HEK293 (cell line): Measurements from ENCODE around the gene TRAF2.

Experiments used
- CTCF ChIA-PET: fragments of 350-600 bp; formaldehyde crosslinking; extraction: SDS; loops from one replicate; lab custom pipeline; 2021; ENCODE audit warnings: antibody characterized with exemption; lab: Yijun Ruan, JAX
- POLR2A ChIA-PET: fragments of 300-600 bp; formaldehyde crosslinking; extraction: SDS; loops from one replicate; lab custom pipeline; 2020; ENCODE audit warnings: antibody characterized with exemption, inconsistent platforms; lab: Yijun Ruan, JAX
- H3K27ac ChIP-seq: fragments of 200-500 bp; sonication (Bioruptor generic); 2 replicates; pipeline ENCODE4 v1.5.1; 2014; ENCODE audit warnings: low read depth, low read length, control low read depth, inconsistent platforms; ENCODE audit errors: extremely low read depth
- H3K36me3 ChIP-seq, 2 experiments: fragments of 200-500 bp in 1 of 2; sonication (Bioruptor generic) in 1 of 2; 1 replicate in 1 of 2; 2 replicates in 1 of 2; pipeline ENCODE4 v1.5.1; 2014 to 2017; ENCODE audit warnings: inconsistent platforms in 2 of 2, low read length in 2 of 2; ENCODE audit not compliant: control insufficient read depth in 2 of 2, insufficient read depth in 1 of 2
- H3K4me1 ChIP-seq: fragments of 200-500 bp; sonication (Bioruptor generic); 2 replicates; pipeline ENCODE4 v1.5.1; 2014; ENCODE audit warnings: mild to moderate bottlenecking, low read length, inconsistent platforms; ENCODE audit not compliant: control insufficient read depth, insufficient read depth
- H3K4me3 ChIP-seq: 2 replicates; pipeline ENCODE4 v1.5.1; 2011; ENCODE audit warnings: low read depth, mild to moderate bottlenecking, control low read depth, low read length, moderate library complexity
- H3K9me3 ChIP-seq: fragments of 200-500 bp; sonication (Bioruptor generic); 2 replicates; pipeline ENCODE4 v1.5.1; 2014; ENCODE audit warnings: low read depth, low read length, inconsistent platforms; ENCODE audit not compliant: control insufficient read depth, insufficient read depth
- BCL6B ChIP-seq: fragments of 450-650 bp; formaldehyde crosslinking; IDR thresholded peaks from 2 replicates; pipeline ENCODE4 v1.5.1; 2017; ENCODE audit warnings: missing biosample characterization, missing genetic modification characterization
- GLIS1 ChIP-seq: fragments of 450-650 bp; formaldehyde crosslinking; IDR thresholded peaks from 2 replicates; pipeline ENCODE4 v1.5.1; 2016; ENCODE audit warnings: missing biosample characterization, missing genetic modification characterization
- GLIS2 ChIP-seq: fragments of 450-650 bp; formaldehyde crosslinking; IDR thresholded peaks from 2 replicates; pipeline ENCODE4 v1.5.1; 2016; ENCODE audit warnings: missing biosample characterization, missing genetic modification characterization
- HIC1 ChIP-seq: fragments of 450-650 bp; formaldehyde crosslinking; IDR thresholded peaks from 2 replicates; pipeline ENCODE4 v1.5.1; 2016; ENCODE audit warnings: missing biosample characterization, missing genetic modification characterization
- KLF9 ChIP-seq: fragments of 450-650 bp; formaldehyde crosslinking; IDR thresholded peaks from 2 replicates; pipeline ENCODE4 v1.5.1; 2016; ENCODE audit warnings: missing biosample characterization, missing genetic modification characterization, low read depth
- ZBTB10 ChIP-seq: fragments of 450-650 bp; formaldehyde crosslinking; IDR thresholded peaks from 2 replicates; pipeline ENCODE4 v1.5.1; 2016; ENCODE audit warnings: missing biosample characterization, missing genetic modification characterization
- ZBTB7A ChIP-seq: fragments of 450-650 bp; formaldehyde crosslinking; IDR thresholded peaks from 2 replicates; pipeline ENCODE4 v1.5.1; 2016; ENCODE audit warnings: low read depth, missing biosample characterization, missing genetic modification characterization
- ZNF10 ChIP-seq: fragments of 450-650 bp; formaldehyde crosslinking; IDR thresholded peaks from 2 replicates; pipeline ENCODE4 v1.5.1; 2017; ENCODE audit warnings: missing biosample characterization, missing genetic modification characterization
- ZNF146 ChIP-seq: fragments of 450-650 bp; formaldehyde crosslinking; IDR thresholded peaks from 2 replicates; pipeline ENCODE4 v1.5.1; 2016; ENCODE audit warnings: missing biosample characterization, missing genetic modification characterization
- ZNF148 ChIP-seq: fragments of 450-650 bp; formaldehyde crosslinking; IDR thresholded peaks from 2 replicates; pipeline ENCODE4 v1.5.0; 2017; ENCODE audit warnings: missing biosample characterization, missing genetic modification characterization, borderline replicate concordance
- ZNF16 ChIP-seq: fragments of 450-650 bp; formaldehyde crosslinking; IDR thresholded peaks from 2 replicates; pipeline ENCODE4 v1.5.1; 2016; ENCODE audit warnings: low read depth, missing biosample characterization, missing genetic modification characterization
- ZNF175 ChIP-seq: fragments of 450-650 bp; formaldehyde crosslinking; IDR thresholded peaks from 2 replicates; pipeline ENCODE4 v1.5.1; 2016; ENCODE audit warnings: missing biosample characterization, missing genetic modification characterization
- ZNF23 ChIP-seq: fragments of 450-650 bp; formaldehyde crosslinking; IDR thresholded peaks from 2 replicates; pipeline ENCODE4 v1.5.1; 2016; ENCODE audit warnings: missing biosample characterization, missing genetic modification characterization, borderline replicate concordance
- ZNF266 ChIP-seq: fragments of 450-650 bp; formaldehyde crosslinking; IDR thresholded peaks from 2 replicates; pipeline ENCODE4 v1.5.1; 2016; ENCODE audit warnings: missing biosample characterization, missing genetic modification characterization, low read depth
- ZNF362 ChIP-seq: fragments of 450-650 bp; formaldehyde crosslinking; IDR thresholded peaks from 2 replicates; pipeline ENCODE4 v1.5.1; 2016; ENCODE audit warnings: missing biosample characterization, missing genetic modification characterization
- ZNF473 ChIP-seq: fragments of 450-650 bp; formaldehyde crosslinking; IDR thresholded peaks from 2 replicates; pipeline ENCODE4 v1.5.1; 2017; ENCODE audit warnings: missing biosample characterization, missing genetic modification characterization
- ZNF624 ChIP-seq: fragments of 450-650 bp; formaldehyde crosslinking; IDR thresholded peaks from 2 replicates; pipeline ENCODE4 v1.5.1; 2017; ENCODE audit warnings: missing biosample characterization, missing genetic modification characterization

The TRAF2 gene

GRCh38 chr9:136944519-136945332 lies 58.4 kb downstream of the TRAF2 start, which contains the start of the genes C8G and FBXW5 (continued):
- TF ChIP-seq ZNF362 = no peak

- H3K27ac ChIP-seq = no peak overlapping the region
- TF ChIP-seq ZNF10 (tag by site-specific recombination) = peak; percentile 64; the same call in 1 of the 2 replicates
- no peak for TF ChIP-seq ZNF175 (tag by site-specific recombination)
- no peak for TF ChIP-seq ZNF16 (tag by site-specific recombination)
- TF ChIP-seq GLIS1 (tag by site-specific recombination) = peak; percentile 68
- 0 out of 2 replicates have a peak, but pooled peaks have one; percentile 3 for TF ChIP-seq HIC1
- TF ChIP-seq GLIS2 (tag by site-specific recombination) = peak; percentile 66
- TF ChIP-seq ZNF146 (tag by site-specific recombination) = no peak
- H3K36me3 ChIP-seq = peaks cover 0 to 28% of the 10 kb centered on the region in 2 experiments; a peak in 1 of 3 replicates
- H3K4me1 ChIP-seq = no peaks in the 10 kb centered on the region; the same call in 1 of the 2 replicates
- no peak overlapping the region for H3K4me3 ChIP-seq
- ChIA-PET CTCF (interaction anchor here (0.6 to 5.7 kb wide), 13 partner anchors 9 to 281 kb away, joined by 3 to 119 read pairs (median 4); partner anchors contain the start of genes PAXX, RNF224 and TRAF2), POLR2A (interaction anchor here (1.6 kb wide), 1 partner anchor 89 kb away, joined by 3 read pairs; no protein-coding TSS in a partner anchor)
- no peaks in the 10 kb centered on the region for H3K9me3 ChIP-seq
These were observed 59.3 kb downstream of the TRAF2 start for GRCh38 chr9:136945333-136946227.

GRCh38 chr9:136946228-136947027 lies 60.1 kb downstream of the TRAF2 start:
- no peak overlapping the region for H3K4me3 ChIP-seq
- H3K36me3 ChIP-seq = peaks cover 0 to 20% of the 10 kb centered on the region in 2 experiments; a peak in 1 of 3 replicates
- no peak overlapping the region for H3K27ac ChIP-seq
- ChIA-PET POLR2A (interaction anchor here (0.6 to 4.9 kb wide), 4 partner anchors 30 to 88 kb away, joined by 3 to 24 read pairs (median 6); partner anchors contain the start of genes PAXX and PTGDS), CTCF (interaction anchor here (1.0 to 5.7 kb wide), 11 partner anchors 16 to 281 kb away, joined by 3 to 119 read pairs (median 6); partner anchors contain the start of genes PAXX and RNF224)
- no peaks in the 10 kb centered on the region for H3K9me3 ChIP-seq
- H3K4me1 ChIP-seq = no peaks in the 10 kb centered on the region; the same call in 1 of the 2 replicates
- TF ChIP-seq ZNF473 (tag by site-specific recombination) (no peak), ZNF624 (tag by site-specific recombination) (no peak), KLF9 (no peak), ZNF23 (tag by site-specific recombination) (no peak), ZNF148 (tag by site-specific recombination) (no peak), ZNF266 (tag by site-specific recombination) (no peak), ZBTB7A (tag by site-specific recombination) (no peak), BCL6B (tag by site-specific recombination) (no peak), ZBTB10 (tag by site-specific recombination) (no peak)
